ACC112 (cell line): ENCODE data around the gene C1QTNF5.

Experiments
- H2AFZ ChIP-seq: fragments of 200-600 bp; sonication (generic); one replicate; pipeline ENCODE4 v1.6.0; 2017; ENCODE audit warnings: antibody characterized with exemption, low read length; ENCODE audit not compliant: unreplicated experiment
- H3K27ac ChIP-seq: fragments of 200-600 bp; sonication (generic); 2 replicates; pipeline ENCODE4 v1.5.1; 2014; ENCODE audit warnings: low read depth, mild to moderate bottlenecking, antibody characterized with exemption, low read length, moderate library complexity
- H3K27me3 ChIP-seq: fragments of 200-600 bp; sonication (generic); 2 replicates; pipeline ENCODE4 v1.6.1; 2014; ENCODE audit warnings: mild to moderate bottlenecking, antibody characterized with exemption, low read length, moderate library complexity, mixed read lengths; ENCODE audit not compliant: insufficient read depth
- H3K36me3 ChIP-seq: fragments of 200-600 bp; sonication (generic); 2 replicates; pipeline ENCODE4 v1.6.1; 2016; ENCODE audit warnings: mild to moderate bottlenecking, antibody characterized with exemption, low read length, moderate library complexity, mixed read lengths; ENCODE audit not compliant: insufficient read depth
- H3K4me1 ChIP-seq: fragments of 200-600 bp; sonication (generic); one replicate; pipeline ENCODE4 v1.6.1; 2016; ENCODE audit warnings: low read length, mixed read lengths; ENCODE audit not compliant: insufficient read depth, unreplicated experiment, control insufficient read depth
- H3K4me3 ChIP-seq: fragments of 200-600 bp; sonication (generic); 2 replicates; pipeline ENCODE4 v1.5.1; 2014; ENCODE audit warnings: mild to moderate bottlenecking, low read depth, low read length
- H3K79me2 ChIP-seq: fragments of 200-600 bp; sonication (generic); one replicate; pipeline ENCODE4 v1.6.0; 2016; ENCODE audit warnings: low read length; ENCODE audit not compliant: control insufficient read depth, unreplicated experiment, insufficient read depth

Gene C1QTNF5

GRCh38 chr11:119309953-119310681, 30.6 kb downstream of the C1QTNF5 start:
- Histone ChIP-seq H3K36me3 (no peaks in the 10 kb centered on the region), H3K79me2 (no peaks in the 10 kb centered on the region), H3K27me3 (no peaks in the 10 kb centered on the region)

GRCh38 chr11:119309411-119309810, 31.3 kb downstream of the C1QTNF5 start:
- no peaks in the 10 kb centered on the region for H3K27me3 ChIP-seq
- H2AFZ ChIP-seq, result no peak overlapping the region
- H3K4me3 ChIP-seq, result no peak overlapping the region
- no peaks in the 10 kb centered on the region for H3K4me1 ChIP-seq
- H3K79me2 ChIP-seq, result no peaks in the 10 kb centered on the region
- H3K36me3 ChIP-seq, result no peaks in the 10 kb centered on the region
- H3K27ac ChIP-seq, result no peak overlapping the region

More at GRCh38 chr11:119309953-119310681, 30.6 kb downstream of the C1QTNF5 start:
- Histone ChIP-seq H2AFZ (no peak overlapping the region), H3K27ac (no peak overlapping the region), H3K4me3 (no peak overlapping the region), H3K4me1 (no peaks in the 10 kb centered on the region)

- H3K79me2 ChIP-seq, result no peaks in the 10 kb centered on the region
- no peak overlapping the region for H3K4me3 ChIP-seq
- H3K27ac ChIP-seq, result no peak overlapping the region
- H3K27me3 ChIP-seq, result no peaks in the 10 kb centered on the region
- peaks cover 8% of the 10 kb centered on the region; the same call in 1 of the 2 replicates for H3K36me3 ChIP-seq
- H2AFZ ChIP-seq, result no peak overlapping the region
- H3K4me1 ChIP-seq, result no peaks in the 10 kb centered on the region
Observed at GRCh38 chr11:119307974-119308373, 32.7 kb downstream of the C1QTNF5 start.

- Histone ChIP-seq H3K27ac (no peak overlapping the region), H3K36me3 (peaks cover 9% of the 10 kb centered on the region; the same call in 1 of the 2 replicates), H3K79me2 (no peaks in the 10 kb centered on the region), H3K4me1 (no peaks in the 10 kb centered on the region), H3K4me3 (no peak overlapping the region), H3K27me3 (no peaks in the 10 kb centered on the region), H2AFZ (no peak overlapping the region)
Observed at GRCh38 chr11:119307219-119307618, 33.5 kb downstream of the C1QTNF5 start.

GRCh38 chr11:119306373-119306890, 34.3 kb downstream of the C1QTNF5 start:
- H3K27ac ChIP-seq, result peak overlapping the region; percentile 8; the same call in 1 of the 2 replicates
- no peaks in the 10 kb centered on the region for H3K79me2 ChIP-seq
- no peaks in the 10 kb centered on the region for H3K4me1 ChIP-seq

GRCh38 chr11:119305556-119306372, 34.9 kb downstream of the C1QTNF5 start:
- no peaks in the 10 kb centered on the region for H3K79me2 ChIP-seq
- H3K36me3 ChIP-seq, result peaks cover 14% of the 10 kb centered on the region; the same call in 1 of the 2 replicates
- H3K4me3 ChIP-seq, result no peak overlapping the region
- H3K4me1 ChIP-seq, result no peaks in the 10 kb centered on the region
- no peak overlapping the region for H2AFZ ChIP-seq
- H3K27me3 ChIP-seq, result no peaks in the 10 kb centered on the region
- H3K27ac ChIP-seq, result no peak overlapping the region

More at GRCh38 chr11:119306373-119306890, 34.3 kb downstream of the C1QTNF5 start:
- H3K27me3 ChIP-seq, result no peaks in the 10 kb centered on the region
- peaks cover 9% of the 10 kb centered on the region; the same call in 1 of the 2 replicates for H3K36me3 ChIP-seq
- H2AFZ ChIP-seq, result no peak overlapping the region
- no peak overlapping the region for H3K4me3 ChIP-seq

GRCh38 chr11:119303227-119303718, 37.4 kb downstream of the C1QTNF5 start:
- Histone ChIP-seq H2AFZ (no peak overlapping the region), H3K27ac (no peak overlapping the region), H3K4me3 (no peak overlapping the region), H3K27me3 (no peaks in the 10 kb centered on the region), H3K79me2 (no peaks in the 10 kb centered on the region), H3K36me3 (peaks cover 14% of the 10 kb centered on the region; the same call in 1 of the 2 replicates), H3K4me1 (no peaks in the 10 kb centered on the region)

- no peaks in the 10 kb centered on the region for H3K79me2 ChIP-seq
- no peak overlapping the region for H2AFZ ChIP-seq
- H3K27me3 ChIP-seq, result no peaks in the 10 kb centered on the region
- H3K4me1 ChIP-seq, result no peaks in the 10 kb centered on the region
- H3K4me3 ChIP-seq, result no peak overlapping the region
- H3K27ac ChIP-seq, result no peak overlapping the region
- H3K36me3 ChIP-seq, result peaks cover 23% of the 10 kb centered on the region; the same call in 1 of the 2 replicates
Observed at GRCh38 chr11:119300198-119300964, 40.3 kb downstream of the C1QTNF5 start.

- H2AFZ ChIP-seq, result no peak overlapping the region
- H3K27ac ChIP-seq, result no peak overlapping the region
- H3K4me1 ChIP-seq, result no peaks in the 10 kb centered on the region
- H3K27me3 ChIP-seq, result no peaks in the 10 kb centered on the region
- peaks cover 23% of the 10 kb centered on the region; the same call in 1 of the 2 replicates for H3K36me3 ChIP-seq
- no peaks in the 10 kb centered on the region for H3K79me2 ChIP-seq
- H3K4me3 ChIP-seq, result no peak overlapping the region
Observed at GRCh38 chr11:119299416-119299815, 41.3 kb downstream of the C1QTNF5 start.

- H3K36me3 ChIP-seq, result peaks cover 22% of the 10 kb centered on the region; the same call in 1 of the 2 replicates
- no peaks in the 10 kb centered on the region for H3K27me3 ChIP-seq
- no peaks in the 10 kb centered on the region for H3K4me1 ChIP-seq
- no peak overlapping the region for H3K4me3 ChIP-seq
- H3K79me2 ChIP-seq, result no peaks in the 10 kb centered on the region
- no peak overlapping the region for H3K27ac ChIP-seq
- no peak overlapping the region for H2AFZ ChIP-seq
Observed at GRCh38 chr11:119298726-119299125, 42.0 kb downstream of the C1QTNF5 start.
